Smooth muscle cell (in vitro differentiated cells): Measurements from ENCODE around the gene SLC27A1. TPM values are rescaled to one million over a fixed set of nuclear protein-coding genes. Genes with fewer than 3 reads are reported as not detected.
A peak's percentile ranks its signal among the peaks of the same experiment; 100 is the strongest.

Experiments
- DNase-seq: peaks from one replicate; lab custom pipeline; 2025; ENCODE audit not compliant: unreplicated experiment; lab: John Stamatoyannopoulos, UW
- H2AFZ ChIP-seq: fragments of 200-600 bp; sonication (generic); 2 replicates; pipeline ENCODE4 v1.6.0; 2016; ENCODE audit warnings: antibody characterized with exemption, low read depth, mild to moderate bottlenecking
- H3F3A ChIP-seq: fragments of 200-600 bp; sonication (generic); 2 replicates; pipeline ENCODE4 v1.6.0; 2017; ENCODE audit warnings: antibody characterized with exemption, low read depth
- H3K27ac ChIP-seq: fragments of 200-600 bp; sonication (generic); 2 replicates; pipeline ENCODE4 v1.5.1; 2016; ENCODE audit warnings: low read depth, mild to moderate bottlenecking
- H3K27me3 ChIP-seq: fragments of 200-600 bp; sonication (generic); 2 replicates; pipeline ENCODE4 v1.6.1; 2016; ENCODE audit warnings: low read depth, mild to moderate bottlenecking
- H3K36me3 ChIP-seq: fragments of 200-600 bp; sonication (generic); 2 replicates; pipeline ENCODE4 v1.5.1; 2016; ENCODE audit warnings: low read depth
- H3K4me1 ChIP-seq: fragments of 200-600 bp; sonication (generic); 2 replicates; pipeline ENCODE4 v1.5.1; 2016; ENCODE audit warnings: low read depth
- H3K4me2 ChIP-seq: fragments of 200-600 bp; sonication (generic); 2 replicates; pipeline ENCODE4 v1.6.0; 2016; ENCODE audit warnings: mild to moderate bottlenecking
- H3K4me3 ChIP-seq: fragments of 200-600 bp; sonication (generic); 2 replicates; pipeline ENCODE4 v1.5.1; 2016; ENCODE audit warnings: mild to moderate bottlenecking
- H3K79me2 ChIP-seq: fragments of 200-600 bp; sonication (generic); 2 replicates; pipeline ENCODE4 v1.6.0; 2016; ENCODE audit warnings: low read depth, mild to moderate bottlenecking
- H3K9ac ChIP-seq: fragments of 200-600 bp; sonication (generic); 2 replicates; pipeline ENCODE4 v1.6.0; 2016; ENCODE audit warnings: low read depth
- H3K9me3 ChIP-seq: fragments of 200-600 bp; sonication (generic); replicated peaks from 2 replicates; pipeline ENCODE4 v1.5.1; 2016; ENCODE audit warnings: low read depth
- H4K20me1 ChIP-seq: fragments of 200-600 bp; sonication (generic); 2 replicates; pipeline ENCODE4 v1.6.0; 2016; ENCODE audit warnings: low read depth
- CTCF ChIP-seq: fragments of 200-600 bp; sonication (generic); IDR thresholded peaks from 2 replicates; pipeline ENCODE4 v1.5.1; 2017; ENCODE audit warnings: borderline replicate concordance, mild to moderate bottlenecking, antibody characterized with exemption; ENCODE audit not compliant: insufficient read depth, poor library complexity, severe bottlenecking
- WGBS: methylation state at CpG from one replicate; pipeline ENCODE4 v1.1.7; 2016; ENCODE audit warnings: low lambda C conversion rate; 5-methylcytosine and 5-hydroxymethylcytosine counted together
- polyA plus RNA-seq: library from polyadenylated mRNA; unstranded; fragments of >200 nt; fragmentation: Nextera tagmentation; extraction: Ambion mirVana; gene quantifications from 2 replicates; pipeline ENCODE4 v1.2.1, GENCODE V29; 2016
- total RNA-seq: library from RNA; depleted of rRNA; stranded (reverse); fragments of >200 nt; gene quantifications from 2 replicates; pipeline ENCODE4 v1.2.3, GENCODE V29; 2014

The SLC27A1 gene
- total and polyA plus RNA-seq, 2 experiments from 2014 or later = 9.7 to 11.5 TPM

- DNase-seq = peak; percentile 15
- Histone ChIP-seq H3K4me3 (peak overlapping the region; percentile 37), H3F3A (no peaks in the 10 kb centered on the region), H3K9me3 (no peaks in the 10 kb centered on the region), H4K20me1 (peaks cover 50% of the 10 kb centered on the region), H3K27ac (no peak overlapping the region), H3K36me3 (no peaks in the 10 kb centered on the region), H3K4me1 (no peaks in the 10 kb centered on the region), H3K27me3 (no peaks in the 10 kb centered on the region), H3K79me2 (no peaks in the 10 kb centered on the region), H3K9ac (no peak overlapping the region), H2AFZ (no peak overlapping the region), H3K4me2 (peak overlapping the region; percentile 35)
- WGBS = 10% methylated on average over 25 of the region's 31 CpGs
- TF ChIP-seq CTCF = peak; percentile 10
These were observed 18.5 kb downstream of the SLC27A1 start for GRCh38 chr19:17488593-17489391.

GRCh38 chr19:17489392-17490030 is 19.2 kb downstream of the SLC27A1 start:
- Histone ChIP-seq H3K79me2 (no peaks in the 10 kb centered on the region), H3F3A (no peaks in the 10 kb centered on the region), H3K9me3 (no peaks in the 10 kb centered on the region), H4K20me1 (peaks cover 43% of the 10 kb centered on the region), H2AFZ (no peak overlapping the region), H3K27me3 (no peaks in the 10 kb centered on the region), H3K36me3 (no peaks in the 10 kb centered on the region), H3K27ac (no peak overlapping the region), H3K9ac (no peak overlapping the region), H3K4me1 (no peaks in the 10 kb centered on the region), H3K4me3 (no peak overlapping the region), H3K4me2 (no peak overlapping the region)
- TF ChIP-seq CTCF = no peak
- no peak for DNase-seq
- 88% methylated on average over 9 of the region's 9 CpGs for WGBS

GRCh38 chr19:17490411-17490810 is 20.1 kb downstream of the SLC27A1 start:
- no peaks in the 10 kb centered on the region for H3K9me3 ChIP-seq
- WGBS = 82% methylated on average over 4 of the region's 4 CpGs
- no peaks in the 10 kb centered on the region for H3F3A ChIP-seq
- no peak overlapping the region for H2AFZ ChIP-seq
- H3K27me3 ChIP-seq = no peaks in the 10 kb centered on the region
- H3K36me3 ChIP-seq = no peaks in the 10 kb centered on the region
- no peak overlapping the region for H3K4me3 ChIP-seq
- H3K27ac ChIP-seq = no peak overlapping the region
- no peaks in the 10 kb centered on the region for H3K79me2 ChIP-seq
- H3K4me1 ChIP-seq = no peaks in the 10 kb centered on the region
- H4K20me1 ChIP-seq = peaks cover 36% of the 10 kb centered on the region
- H3K9ac ChIP-seq = no peak overlapping the region
- TF ChIP-seq CTCF = no peak
- no peak overlapping the region for H3K4me2 ChIP-seq
- DNase-seq = no peak
